Measurements from ENCODE around the gene RAMP1. TPM values are rescaled to one million over a fixed set of nuclear protein-coding genes. Genes with fewer than 3 reads are reported as not detected.

The RAMP1 gene
- total RNA-seq, 1 donor, result 35.0 TPM

GRCh38 chr2:237876061-237876526, 16.7 kb downstream of the RAMP1 start:
- no peak for TF ChIP-seq CTCF (IDR thresholded peaks at IDR 0.05; ENCODE audit: insufficient read depth, low read depth, low read length)
- no peak for DNase-seq (ENCODE audit: low read depth)
- H3K4me3 ChIP-seq (ENCODE audit: low read depth, low read length), result no peak overlapping the region

- H3K4me3 ChIP-seq (ENCODE audit: low read depth, low read length), result no peak overlapping the region
- no peak for TF ChIP-seq CTCF (IDR thresholded peaks at IDR 0.05; ENCODE audit: insufficient read depth, low read depth, low read length)
- DNase-seq (ENCODE audit: low read depth), result no peak
These were observed 17.1 kb downstream of the RAMP1 start for GRCh38 chr2:237876532-237876931.

GRCh38 chr2:237876951-237877491, 17.6 kb downstream of the RAMP1 start:
- no peak for DNase-seq (ENCODE audit: low read depth)
- no peak for TF ChIP-seq CTCF (IDR thresholded peaks at IDR 0.05; ENCODE audit: insufficient read depth, low read depth, low read length)
- no peak overlapping the region for H3K4me3 ChIP-seq (ENCODE audit: low read depth, low read length)

- H3K4me3 ChIP-seq (ENCODE audit: low read depth, low read length), result no peak overlapping the region
- no peak for TF ChIP-seq CTCF (IDR thresholded peaks at IDR 0.05; ENCODE audit: insufficient read depth, low read depth, low read length)
- DNase-seq (ENCODE audit: low read depth), result no peak
These were observed 18.3 kb downstream of the RAMP1 start for GRCh38 chr2:237877576-237878307.

GRCh38 chr2:237878321-237879057, 19.1 kb downstream of the RAMP1 start:
- DNase-seq (ENCODE audit: low read depth), result no peak
- TF ChIP-seq CTCF (IDR thresholded peaks at IDR 0.05; ENCODE audit: insufficient read depth, low read depth, low read length), result no peak
- H3K4me3 ChIP-seq (ENCODE audit: low read depth, low read length), result no peak overlapping the region

- peak; percentile 71 for DNase-seq (ENCODE audit: low read depth)
- H3K4me3 ChIP-seq (ENCODE audit: low read depth, low read length), result no peak overlapping the region
- no peak for TF ChIP-seq CTCF (IDR thresholded peaks at IDR 0.05; ENCODE audit: insufficient read depth, low read depth, low read length)
These were observed 19.6 kb downstream of the RAMP1 start for GRCh38 chr2:237879058-237879430.
